NK-92 (cell line): ENCODE data around the gene APOBEC3F.

ENCODE experiments used
- DNase-seq: peaks from one replicate; lab custom pipeline; 2025; ENCODE audit not compliant: unreplicated experiment; lab: John Stamatoyannopoulos, UW

APOBEC3F gene

GRCh38 chr22:39091126-39092081 lies 50.7 kb downstream of the APOBEC3F start:
- no peak for DNase-seq

- DNase-seq, result no peak
Observed at GRCh38 chr22:39092111-39092862, 51.6 kb downstream of the APOBEC3F start.

GRCh38 chr22:39094717-39095389 lies 54.2 kb downstream of the APOBEC3F start:
- DNase-seq, result no peak

- no peak for DNase-seq
Observed at GRCh38 chr22:39095971-39096370, 55.3 kb downstream of the APOBEC3F start.

GRCh38 chr22:39097098-39098020 lies 56.7 kb downstream of the APOBEC3F start, which contains the start of gene APOBEC3H:
APOBEC3H (plus strand) TSS chr22:39097244; CDS start chr22:39100279, 3,035 bp downstream.
- DNase-seq, result no peak

GRCh38 chr22:39098026-39098425 lies 57.4 kb downstream of the APOBEC3F start:
- no peak for DNase-seq

- no peak for DNase-seq
Observed at GRCh38 chr22:39098576-39098975, 57.9 kb downstream of the APOBEC3F start.

GRCh38 chr22:39101226-39101625 lies 60.6 kb downstream of the APOBEC3F start:
- DNase-seq, result no peak

GRCh38 chr22:39103431-39103830 lies 62.8 kb downstream of the APOBEC3F start:
- DNase-seq, result no peak
